NCI-H510A (cell line): ENCODE measurements around the gene PLCH1.
"Not testable (repeated sequence)": the region's sequence is repeated elsewhere in the genome, so short reads cannot be mapped to it uniquely, and the experiment has no call there.

Experiments
- DNase-seq: peaks from one replicate; lab custom pipeline; 2025; lab: John Stamatoyannopoulos, UW

Gene PLCH1

DNA sequence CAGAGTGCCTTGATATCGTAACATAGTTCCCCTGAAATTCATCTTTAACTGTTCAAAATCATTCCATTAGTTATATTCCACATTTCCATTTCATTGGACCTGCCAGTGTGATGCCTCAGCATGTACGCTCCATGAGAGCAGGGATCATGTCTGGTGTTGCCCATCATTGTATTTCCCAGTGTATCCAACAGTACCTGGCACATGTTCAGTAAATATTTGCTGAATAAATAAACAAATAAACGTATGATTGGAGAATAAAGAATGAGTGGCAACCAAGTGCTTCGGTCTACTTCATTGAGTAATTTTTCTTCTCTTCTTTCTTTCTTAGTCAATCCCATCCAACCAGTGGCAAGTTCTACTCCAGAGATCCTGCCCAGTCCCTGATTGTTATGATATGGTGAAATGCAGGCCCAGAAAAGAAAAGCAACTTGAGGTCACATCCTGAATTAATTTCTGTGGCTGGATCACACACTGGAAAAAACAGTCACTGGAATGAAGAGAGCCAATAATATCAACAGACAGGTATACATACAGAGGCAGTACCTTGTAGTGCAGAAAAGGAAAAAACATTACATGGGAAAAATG, 101.2 kb downstream of the PLCH1 start:
- no peak for DNase-seq

DNA sequence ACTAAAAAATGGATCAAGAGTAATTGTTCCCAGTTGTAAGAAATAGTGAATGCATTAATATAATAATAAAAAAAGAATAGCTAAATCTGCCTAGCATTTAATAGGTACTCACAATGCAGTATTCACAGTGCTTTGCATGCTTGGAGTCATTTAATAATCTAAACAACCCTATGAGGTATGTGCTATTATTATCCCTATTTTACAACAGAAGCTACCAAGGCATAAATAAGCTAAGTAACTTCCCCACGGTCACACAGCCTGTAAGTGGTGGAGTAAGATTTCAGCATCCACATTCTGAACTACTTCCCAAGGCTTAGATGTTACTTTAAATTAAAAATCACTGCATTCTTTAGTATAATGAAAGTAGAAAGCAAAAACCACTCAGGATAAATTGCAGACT, 102.9 kb downstream of the PLCH1 start:
- no peak for DNase-seq

DNA sequence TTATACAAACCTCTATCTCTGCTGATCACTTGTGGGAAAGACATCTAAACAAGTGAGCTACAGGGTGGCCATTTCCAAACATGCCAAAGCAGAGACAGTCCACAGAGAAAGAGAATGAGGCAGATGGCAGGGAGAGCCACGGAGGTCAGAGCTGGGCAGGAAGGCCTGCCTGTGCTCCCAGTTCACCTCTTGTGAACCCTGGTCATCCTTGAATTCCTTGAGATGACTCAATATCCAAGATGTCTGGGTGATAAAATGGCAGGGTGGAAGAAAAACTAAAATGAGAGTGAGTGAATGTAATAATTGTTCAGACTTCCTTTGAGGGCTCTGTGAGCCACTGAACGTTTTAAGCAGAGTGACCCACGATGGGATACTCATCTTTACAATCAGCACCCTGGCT, 104.8 kb downstream of the PLCH1 start:
- DNase-seq, result no peak

DNA sequence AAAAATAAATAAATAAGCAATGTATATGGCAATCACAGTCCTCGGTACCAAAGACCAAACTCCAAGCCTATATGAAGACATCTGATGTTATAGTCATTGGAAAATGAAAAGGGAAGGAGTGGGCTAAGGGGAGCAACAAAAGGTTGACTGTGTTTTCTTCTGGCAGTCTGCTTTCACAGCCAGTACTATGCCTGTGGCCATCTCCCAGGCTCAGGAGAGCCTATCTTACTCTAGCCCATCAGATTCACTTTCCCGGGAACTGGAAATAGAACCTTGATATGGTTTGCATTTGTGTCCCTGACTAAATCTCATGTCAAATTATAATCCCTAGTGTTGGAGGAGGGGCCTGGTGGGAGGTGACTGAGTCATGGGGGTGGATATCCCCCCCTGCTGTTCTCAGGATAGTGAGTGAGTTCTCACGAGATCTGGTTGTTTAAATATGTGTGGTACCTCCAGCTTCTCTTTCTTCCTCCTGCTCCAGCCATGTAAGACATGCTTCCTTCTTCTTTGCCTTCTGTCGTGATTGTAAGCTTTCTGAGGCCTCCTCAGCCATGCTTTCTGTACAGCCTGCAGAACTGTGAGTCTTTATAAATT, 105.3 kb downstream of the PLCH1 start:
- no peak for DNase-seq

DNA sequence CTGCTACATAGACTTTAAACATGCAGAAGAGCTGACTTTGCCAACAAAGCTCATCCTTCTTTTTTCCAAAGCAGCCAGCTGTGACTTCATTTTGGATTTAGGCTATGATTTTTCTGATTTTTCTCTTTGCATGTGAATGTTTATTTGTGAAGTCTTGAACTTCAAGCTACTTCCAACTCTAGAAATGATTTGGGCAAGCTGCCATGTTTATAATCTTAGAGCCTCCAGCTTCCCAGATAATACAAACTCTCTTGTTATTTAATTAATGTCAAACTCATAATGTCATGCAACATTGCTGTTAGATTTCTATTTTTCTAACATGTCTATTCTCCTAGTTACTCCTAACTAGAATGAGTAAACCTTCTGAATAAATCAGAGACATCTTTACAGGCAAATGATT, 106.4 kb downstream of the PLCH1 start:
- DNase-seq, result not testable (repeated sequence)

DNA sequence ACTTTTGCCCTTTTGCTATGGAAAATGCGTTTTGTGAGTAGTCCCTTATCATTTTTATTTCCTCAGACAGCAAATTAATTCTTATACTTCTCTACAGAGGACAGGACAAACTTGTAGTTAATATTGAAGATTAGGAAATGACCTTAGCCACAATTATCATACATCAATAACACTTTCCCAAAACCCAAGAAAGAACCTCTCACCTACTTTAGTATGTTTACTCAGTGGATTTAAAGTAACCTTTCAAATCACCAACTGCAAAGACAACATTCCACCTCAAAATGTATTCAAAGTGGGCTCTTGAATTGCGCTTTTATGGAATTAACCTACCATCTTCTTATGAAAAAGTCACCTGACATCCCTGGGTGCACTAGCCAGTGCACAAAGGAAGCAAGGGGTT, 107.3 kb downstream of the PLCH1 start:
- DNase-seq, result no peak

DNA sequence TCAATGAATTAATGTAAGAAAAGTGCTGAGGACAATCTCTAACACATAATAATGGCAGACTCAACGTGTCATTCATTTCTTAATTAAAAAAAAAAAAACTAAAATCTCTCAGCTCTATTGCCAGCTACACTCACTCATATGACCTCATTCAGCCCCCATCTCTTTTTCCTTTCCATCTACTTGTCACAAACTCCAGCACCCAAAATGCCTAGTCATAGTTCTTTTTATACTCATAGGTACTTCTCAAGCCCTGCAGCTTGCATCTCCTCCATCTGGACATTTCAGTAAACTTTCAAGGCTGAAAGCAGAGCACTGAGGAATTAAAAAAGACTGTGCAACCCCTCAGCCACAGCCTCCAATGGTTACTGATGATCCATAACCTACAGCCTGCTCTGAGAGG, 109.8 kb downstream of the PLCH1 start:
- no peak for DNase-seq

DNA sequence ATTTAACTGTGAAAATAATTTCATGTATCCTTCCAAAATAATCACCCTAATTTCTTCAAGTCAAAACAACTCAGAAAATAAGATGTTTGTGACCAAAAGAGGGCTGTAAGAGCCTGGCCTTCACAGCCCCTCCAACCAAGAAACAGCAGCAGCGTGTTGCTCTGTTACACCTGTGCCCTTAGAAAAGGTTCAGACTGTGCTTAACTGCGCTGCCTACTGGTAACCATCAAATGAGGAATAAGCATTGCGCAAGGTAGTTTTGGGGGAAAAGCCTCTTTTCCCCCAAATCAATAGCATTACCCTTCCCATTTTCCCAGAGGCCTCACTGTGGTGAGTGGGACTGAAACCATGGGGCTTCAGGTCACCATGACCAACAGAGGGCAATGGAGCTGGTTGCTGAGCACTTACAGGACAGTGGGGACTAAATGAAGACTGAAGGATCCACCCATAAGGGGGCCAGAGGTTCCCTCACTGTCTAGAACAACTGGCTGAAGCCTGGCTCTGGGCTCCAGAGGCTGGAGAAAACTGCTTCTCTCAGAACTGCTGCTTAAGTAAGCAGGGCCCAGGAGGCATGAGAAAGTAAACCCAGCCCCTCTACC, 110.7 kb downstream of the PLCH1 start:
- no peak for DNase-seq

DNA sequence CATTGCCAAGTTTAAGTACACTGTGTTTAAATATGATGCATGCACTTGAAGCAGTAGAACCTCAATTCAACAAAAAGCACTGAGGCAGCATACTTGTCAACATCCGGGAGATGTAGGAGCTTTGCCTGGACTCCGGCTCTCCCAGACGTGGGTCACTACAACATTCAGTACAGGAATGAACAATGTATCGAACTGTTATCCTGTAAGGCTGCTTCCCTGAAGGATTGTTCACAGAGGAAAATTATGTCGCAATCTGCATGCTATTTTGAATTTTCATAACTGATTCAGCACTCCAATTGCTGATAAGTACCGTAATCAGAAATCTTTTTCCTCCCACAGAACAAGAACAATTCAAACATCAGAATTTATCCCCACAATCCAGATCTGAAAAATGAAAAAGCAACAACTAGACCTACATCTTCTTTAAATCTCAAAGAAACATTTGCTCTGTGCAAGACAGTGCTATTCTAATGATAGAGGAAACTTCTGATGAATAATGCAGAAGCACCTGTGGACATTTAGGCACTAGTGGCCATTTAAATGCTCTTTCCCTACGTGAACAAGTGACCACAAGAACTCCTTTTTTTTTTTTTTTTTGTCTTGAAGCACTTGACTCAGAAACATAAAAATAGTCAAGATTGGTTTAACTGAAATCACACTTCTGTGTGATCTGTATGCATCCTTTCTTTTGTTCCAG, 113.4 kb downstream of the PLCH1 start:
- DNase-seq, result no peak

DNA sequence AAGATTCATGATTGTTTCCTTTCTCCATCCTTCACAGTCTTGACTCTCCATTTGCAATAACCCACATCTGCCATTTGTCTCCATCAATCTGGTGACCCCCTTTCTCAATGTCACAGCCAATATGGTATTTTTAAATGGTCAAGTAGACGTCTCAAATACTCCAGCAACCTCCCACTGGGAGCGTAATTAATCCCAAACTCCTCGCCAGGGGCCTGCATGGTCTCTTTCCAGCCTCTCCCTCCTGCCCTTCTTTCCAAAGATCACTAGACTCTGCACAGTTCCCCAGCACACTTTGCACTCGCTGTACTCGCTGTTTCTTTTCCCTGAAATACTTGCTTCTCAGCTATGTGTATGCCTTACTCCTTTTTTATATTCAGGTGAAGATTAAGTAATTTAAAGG, 115.3 kb downstream of the PLCH1 start:
- DNase-seq, result no peak

DNA sequence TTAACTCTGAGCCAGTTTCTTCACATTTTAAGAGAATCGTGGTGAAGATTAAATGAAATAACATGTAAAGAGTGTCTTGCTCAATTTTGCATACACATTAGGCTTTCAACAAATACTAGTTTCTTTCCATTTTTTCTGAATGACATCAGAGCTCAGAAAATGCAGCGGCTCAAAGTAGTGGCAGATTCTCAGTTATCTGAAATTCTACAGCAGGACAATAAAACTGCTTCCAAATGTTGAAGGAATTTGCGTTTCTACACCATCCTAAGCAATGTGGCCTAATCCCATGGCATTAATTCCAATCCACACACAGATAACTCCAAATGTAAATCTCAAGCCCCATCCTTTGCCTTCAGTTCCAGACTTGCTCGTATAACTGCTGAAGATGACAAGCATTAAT, 115.8 kb downstream of the PLCH1 start:
- DNase-seq, result no peak

DNA sequence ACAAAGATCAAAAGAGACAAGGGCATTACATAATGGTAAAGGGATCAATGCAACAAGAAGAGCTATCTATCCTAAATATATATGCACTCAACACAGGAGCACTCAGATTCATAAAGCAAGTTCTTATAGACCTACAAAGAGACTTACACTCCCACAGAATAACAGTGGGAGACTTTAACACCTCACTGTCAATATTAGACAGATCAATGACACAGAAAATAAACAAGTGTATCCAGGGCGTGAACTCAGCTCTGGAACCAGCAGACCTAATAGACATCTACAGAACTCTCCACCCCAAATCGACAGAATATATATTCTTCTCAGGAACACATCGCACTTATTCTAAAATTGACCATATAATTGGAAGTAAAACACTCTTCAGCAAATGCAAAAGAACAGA, 122.2 kb downstream of the PLCH1 start:
- not testable (repeated sequence) for DNase-seq

DNA sequence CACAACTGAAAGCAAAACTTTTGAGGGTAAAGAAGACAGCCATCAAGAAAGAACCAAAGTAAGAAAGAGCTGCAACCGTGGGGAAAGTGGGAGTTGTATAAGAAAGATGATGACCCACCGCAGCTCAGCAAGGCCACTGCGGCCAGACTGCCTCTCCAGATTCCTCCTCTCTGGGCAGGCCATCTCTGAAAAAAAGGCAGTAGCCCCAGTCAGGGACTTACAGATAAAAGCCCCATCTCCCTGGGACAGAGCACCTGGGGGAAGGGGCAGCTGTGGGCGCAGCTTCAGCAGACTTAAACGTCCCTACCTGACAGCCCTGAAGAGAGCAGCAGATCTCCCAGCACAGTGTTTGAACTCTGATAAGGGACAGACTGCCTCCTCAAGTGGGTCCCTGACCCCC, 124.3 kb downstream of the PLCH1 start:
- DNase-seq, result not testable (repeated sequence)

DNA sequence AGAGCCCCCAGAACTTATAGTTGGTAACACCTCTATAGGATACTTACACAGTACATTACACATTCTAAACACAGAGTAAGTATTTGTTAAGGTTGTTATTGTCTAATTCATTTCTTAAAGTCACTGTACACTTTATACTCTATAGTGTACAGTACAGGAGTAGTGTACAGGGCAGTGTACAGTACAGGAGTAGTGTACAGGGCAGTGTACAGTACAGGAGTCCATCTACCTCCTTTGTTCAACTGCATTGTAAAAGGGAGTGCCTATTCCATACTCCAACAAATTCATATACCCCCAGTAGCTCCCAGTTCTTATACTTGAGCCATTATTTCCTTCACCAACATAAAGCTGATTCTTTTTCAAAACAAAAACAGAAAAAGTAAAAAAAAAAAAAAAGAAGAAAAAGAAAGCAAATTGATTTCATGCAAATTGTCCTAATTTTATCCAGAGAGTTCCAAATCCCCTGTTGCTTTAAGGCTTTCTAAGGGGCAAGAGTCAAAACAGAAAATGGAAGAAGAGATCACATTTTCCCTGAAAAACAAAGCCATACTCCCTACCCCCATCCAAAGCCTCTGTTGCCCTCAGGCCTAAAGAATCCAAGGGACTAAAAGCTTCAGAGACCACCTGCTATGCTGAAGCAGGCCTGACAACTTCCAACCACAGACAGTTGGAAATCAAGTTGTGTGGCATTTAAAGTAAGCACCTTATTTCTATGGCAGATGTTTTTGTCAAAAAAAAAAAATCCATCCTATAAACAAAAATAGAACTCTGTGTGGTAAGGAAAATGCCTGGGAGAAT, 125.6 kb downstream of the PLCH1 start:
- no peak for DNase-seq

DNA sequence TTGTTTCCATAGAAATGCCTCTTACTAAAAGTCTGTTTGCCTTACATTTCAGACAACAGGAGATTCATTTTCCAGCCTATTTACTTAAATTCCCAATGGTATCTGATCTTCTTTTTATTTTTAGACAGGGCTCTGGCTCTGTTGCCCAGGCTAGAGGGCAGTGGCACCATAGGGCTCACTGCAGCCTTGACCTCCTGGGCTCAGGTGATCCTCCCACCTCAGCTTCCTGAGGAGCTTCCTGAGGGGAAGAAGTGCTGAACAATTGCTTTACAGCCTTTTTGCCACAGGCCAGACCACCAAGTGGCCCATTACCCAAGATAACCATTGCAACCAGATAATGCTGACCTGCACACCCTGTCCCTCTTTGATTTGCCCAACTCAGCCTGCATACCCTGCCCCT, 126.3 kb downstream of the PLCH1 start:
- DNase-seq, result no peak

DNA sequence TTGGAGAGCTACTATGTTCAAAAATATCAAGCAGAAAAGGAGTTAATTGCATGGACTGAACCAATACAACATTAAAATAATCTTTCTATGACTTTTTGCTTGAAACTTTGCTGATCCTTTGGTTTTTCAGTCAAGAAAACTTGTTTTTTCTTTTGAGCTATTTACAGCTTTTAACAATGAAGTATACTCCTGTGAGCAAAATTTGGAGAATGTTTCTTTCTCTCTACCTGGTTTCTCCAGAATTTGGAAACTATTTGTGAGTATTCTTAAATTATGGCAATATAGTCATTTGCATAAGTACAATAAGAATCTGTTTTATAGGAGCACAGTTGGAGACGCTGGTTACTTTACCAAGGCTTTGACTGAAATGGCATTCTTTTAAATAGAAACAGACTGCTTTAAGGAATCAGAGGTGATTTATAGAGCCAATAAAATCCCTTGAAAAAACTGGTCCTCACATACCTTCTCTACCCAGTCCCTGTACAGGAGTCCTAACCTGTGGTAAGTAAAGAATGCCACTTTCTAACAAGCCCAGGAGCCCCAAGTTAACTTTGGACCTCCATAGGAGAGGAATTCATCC, 127.4 kb downstream of the PLCH1 start:
- no peak for DNase-seq

DNA sequence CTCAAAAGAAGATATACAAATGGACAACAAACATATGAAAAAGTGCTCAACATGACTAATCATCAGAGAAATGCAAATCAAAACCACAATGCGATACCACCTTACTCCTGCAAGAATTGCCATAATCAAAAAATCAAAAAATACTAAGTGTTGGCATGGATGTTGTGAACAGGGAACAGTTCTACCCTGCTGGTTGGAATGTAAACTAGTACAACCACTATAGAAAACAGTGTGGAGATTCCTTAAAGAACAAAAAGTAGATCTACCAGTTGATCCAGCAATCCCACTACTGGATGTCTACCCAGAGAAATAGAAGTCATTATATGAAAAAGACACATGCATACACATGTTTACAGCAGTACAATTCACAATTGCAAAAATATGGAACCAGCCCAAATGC, 129.7 kb downstream of the PLCH1 start:
- not testable (repeated sequence) for DNase-seq

DNA sequence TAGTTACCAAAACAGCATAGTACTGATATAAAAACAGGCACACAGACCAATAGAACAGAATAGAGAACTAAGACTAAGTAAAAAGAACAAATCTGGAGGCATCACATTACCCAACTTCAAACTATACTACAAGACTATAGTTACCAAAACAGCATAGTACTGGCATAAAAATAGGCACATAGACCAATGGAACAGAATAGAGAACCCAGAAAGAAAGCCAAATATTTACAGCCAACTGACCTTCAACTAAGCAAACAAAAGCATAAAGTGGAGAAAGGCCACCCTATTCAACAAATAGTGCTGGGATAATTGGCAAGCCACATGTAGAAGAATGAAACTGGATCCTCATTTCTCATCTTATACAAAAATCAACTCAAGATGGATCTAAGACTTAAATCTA, 130.5 kb downstream of the PLCH1 start:
- DNase-seq, result not testable (repeated sequence)

DNA sequence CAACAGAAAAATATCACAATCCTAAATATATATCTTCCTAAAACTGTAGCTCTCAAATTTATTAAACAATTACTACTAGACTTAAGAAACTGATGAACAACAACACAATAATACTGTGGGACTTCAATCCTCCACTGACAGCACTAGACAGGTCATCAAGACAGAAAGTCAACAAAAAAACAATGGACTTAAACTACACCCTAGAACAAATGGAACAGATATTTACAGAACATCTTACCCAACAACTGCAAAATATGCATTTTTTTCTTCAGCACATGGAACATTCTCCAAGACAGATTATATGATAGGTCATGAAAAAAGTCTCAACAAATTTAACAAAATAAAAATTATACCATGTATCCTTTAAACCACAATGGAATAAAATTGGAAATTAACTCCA, 133.4 kb downstream of the PLCH1 start:
- no peak for DNase-seq

DNA sequence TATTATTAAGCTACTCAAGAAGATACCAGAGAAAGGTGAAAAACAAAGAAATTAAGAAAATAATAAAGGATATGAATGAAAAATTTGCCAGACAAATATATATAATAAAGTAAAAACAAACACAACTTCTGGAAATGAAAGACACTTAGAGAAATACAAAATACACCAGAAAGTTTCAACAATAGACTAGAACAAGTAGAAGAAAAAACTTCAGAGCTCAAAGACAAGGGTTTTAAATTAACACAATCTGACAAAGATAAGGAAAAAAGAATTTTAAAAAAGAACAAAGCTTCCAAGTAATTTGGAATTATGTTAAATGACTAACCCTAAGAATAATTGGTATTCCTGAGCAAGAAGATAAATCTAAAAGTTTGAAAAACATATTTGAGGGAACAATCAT, 135.3 kb downstream of the PLCH1 start:
- no peak for DNase-seq

DNA sequence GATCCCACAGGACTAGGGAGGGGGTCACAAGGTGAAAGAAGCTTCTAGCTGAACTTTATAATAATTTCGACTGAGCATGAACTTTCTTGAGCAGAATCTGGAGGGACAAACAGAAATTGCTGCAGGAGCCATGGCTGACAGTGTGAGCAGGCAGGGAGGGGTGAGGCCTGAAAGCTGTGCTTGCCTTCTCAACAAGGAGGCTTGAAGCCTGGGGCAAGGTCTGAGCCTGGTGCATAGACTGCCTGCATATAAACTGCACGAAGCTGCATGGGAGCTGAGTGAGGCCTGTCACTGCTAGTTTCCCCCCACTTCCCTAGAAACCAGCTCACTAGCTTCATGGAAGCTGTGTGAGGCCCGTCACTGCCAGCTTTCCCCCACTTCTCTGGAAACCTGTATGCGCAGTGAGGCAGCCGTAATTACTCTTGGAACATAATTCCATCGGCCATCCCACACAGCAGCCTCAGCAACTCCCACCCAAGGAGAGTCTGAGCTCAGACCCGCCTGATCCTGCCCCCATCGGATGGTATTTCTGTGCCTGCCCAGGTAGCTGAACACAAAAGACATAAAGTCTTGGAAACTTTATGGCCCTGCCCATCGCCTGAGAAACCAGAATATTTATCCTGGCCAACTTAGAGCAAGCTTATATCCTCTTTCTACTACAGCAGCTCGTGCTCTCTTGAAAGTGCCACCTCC, 136.5 kb downstream of the PLCH1 start:
- no peak for DNase-seq

DNA sequence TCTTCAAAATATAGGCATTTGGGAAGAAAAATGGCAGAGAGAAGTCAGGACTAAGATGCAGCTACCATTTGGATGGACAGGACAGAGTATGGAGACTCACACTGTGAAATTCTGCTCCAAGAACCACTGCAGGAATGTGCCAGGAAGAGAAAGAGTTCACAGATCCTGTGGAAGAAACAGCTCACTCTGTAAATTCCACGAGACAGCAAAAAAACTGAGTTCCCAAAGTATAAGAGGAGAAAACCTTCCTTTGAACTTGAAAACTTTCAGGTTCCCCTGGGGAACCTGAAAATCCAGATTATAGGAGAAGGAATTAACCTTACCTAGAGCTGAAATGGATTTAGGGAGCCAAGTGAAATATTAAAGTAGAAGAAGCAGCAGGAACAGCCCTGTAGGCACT, 137.1 kb downstream of the PLCH1 start:
- DNase-seq, result no peak
